ENCODE measurements around the gene KCNJ6.

DNA sequence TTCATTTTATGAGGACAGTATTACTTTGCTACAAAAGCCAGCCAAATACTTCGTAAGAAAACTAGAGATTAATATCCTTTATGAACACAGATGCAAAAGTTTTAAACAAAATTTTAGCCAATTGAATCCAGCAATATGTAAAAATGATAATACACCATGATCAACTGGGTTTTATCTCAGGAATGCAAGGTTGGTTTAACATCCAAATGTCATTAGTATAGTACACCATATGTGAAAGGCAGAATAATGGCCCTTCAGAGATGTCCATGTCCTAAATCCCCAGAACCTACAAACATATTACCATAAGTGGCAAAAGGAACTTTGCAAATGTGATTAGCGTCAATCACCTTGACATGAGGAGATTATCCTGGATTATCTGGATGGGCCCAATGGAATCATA lies 16.7 kb upstream of the KCNJ6 start:
- no peak for TF ChIP-seq POLR2A (IDR thresholded peaks at IDR 0.05; ENCODE audit: low read depth, low read length)
- no peak for TF ChIP-seq PAX5 (IDR thresholded peaks at IDR 0.05; ENCODE audit: insufficient read depth, low read length, severe bottlenecking)
- no peak for TF ChIP-seq SPI1 (IDR thresholded peaks at IDR 0.05; ENCODE audit: low read depth, low read length)

Data from GM12891 (cell line).